SHP77 treated with DMSO at 0.1 percent for 48 hours (cell line): ENCODE results near the gene IFNA7.
"Not testable (repeated sequence)": the region's sequence is repeated elsewhere in the genome, so short reads cannot be mapped to it uniquely, and the experiment has no call there.

Experiments used
- DNase-seq: peaks from one replicate; lab custom pipeline; 2025; lab: John Stamatoyannopoulos, UW

Gene IFNA7

GRCh38 chr9:21182810-21183736, 18.9 kb downstream of the IFNA7 start:
- DNase-seq: not testable (repeated sequence)

- DNase-seq: no peak
These were observed 27.3 kb downstream of the IFNA7 start for GRCh38 chr9:21174671-21175070.

- no peak for DNase-seq
These were observed 29.8 kb downstream of the IFNA7 start for GRCh38 chr9:21172156-21172555.

- no peak for DNase-seq
These were observed 30.7 kb downstream of the IFNA7 start for GRCh38 chr9:21171351-21171750.

GRCh38 chr9:21166560-21166959, 35.4 kb downstream of the IFNA7 start, which contains the start of gene IFNA21:
Gene IFNA21 (minus strand): TSS chr9:21166660. CDS start chr9:21166612, 48 bp downstream.
- DNase-seq: not testable (repeated sequence)

- no peak for DNase-seq
These were observed 36.5 kb downstream of the IFNA7 start for GRCh38 chr9:21165516-21165915.

GRCh38 chr9:21160178-21160577, 41.8 kb downstream of the IFNA7 start:
- DNase-seq: no peak

- DNase-seq: no peak
These were observed 46.5 kb downstream of the IFNA7 start for GRCh38 chr9:21155501-21155900.

- DNase-seq: peak; percentile 0
These were observed 47.9 kb downstream of the IFNA7 start for GRCh38 chr9:21154018-21154608.

- DNase-seq: no peak
These were observed 48.5 kb downstream of the IFNA7 start for GRCh38 chr9:21153336-21154017.
